ENCODE results near the gene KLHL10. TPM values are rescaled to one million over a fixed set of nuclear protein-coding genes. Genes with fewer than 3 reads are reported as not detected.
"Not testable (repeated sequence)": the region's sequence is repeated elsewhere in the genome, so short reads cannot be mapped to it uniquely, and the experiment has no call there.

The KLHL10 gene
- total RNA-seq, 1 donor from 2014 or later = not detected

DNA sequence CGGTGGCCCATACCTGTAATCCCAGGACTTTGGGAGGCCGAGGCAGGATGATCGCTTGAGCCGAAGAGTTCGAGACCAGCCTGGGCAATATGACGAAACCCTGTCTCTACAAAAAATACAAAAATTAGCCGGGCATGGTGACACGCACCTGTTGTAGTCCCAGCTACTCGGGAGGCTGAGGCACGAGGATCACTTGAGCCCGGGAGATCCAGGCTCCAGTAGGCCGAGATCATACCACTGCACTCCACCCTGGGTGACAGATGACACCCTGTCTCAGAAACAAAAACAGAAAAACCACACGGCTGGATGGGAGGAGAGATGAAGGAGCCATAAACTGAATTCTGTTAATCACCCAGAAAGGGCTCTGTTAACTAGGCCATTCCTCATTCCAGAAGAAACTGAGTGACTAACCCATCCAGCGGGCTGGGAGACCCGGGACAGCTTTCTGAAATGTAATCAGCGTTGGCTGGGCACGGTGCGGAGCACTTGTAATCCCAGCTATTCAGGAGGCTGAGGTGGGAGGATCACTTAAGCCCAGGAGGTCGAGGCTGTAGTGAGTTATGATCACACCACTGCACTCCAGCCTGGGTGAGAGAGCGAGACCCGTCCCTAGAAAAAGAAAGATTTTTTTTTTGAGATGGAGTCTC, 952 bp upstream of the KLHL10 start:
- intact Hi-C loops (cut with DNase I) = no loop called here
- no peak for DNase-seq (ENCODE audit: missing footprints)
- ATAC-seq = no peak

DNA sequence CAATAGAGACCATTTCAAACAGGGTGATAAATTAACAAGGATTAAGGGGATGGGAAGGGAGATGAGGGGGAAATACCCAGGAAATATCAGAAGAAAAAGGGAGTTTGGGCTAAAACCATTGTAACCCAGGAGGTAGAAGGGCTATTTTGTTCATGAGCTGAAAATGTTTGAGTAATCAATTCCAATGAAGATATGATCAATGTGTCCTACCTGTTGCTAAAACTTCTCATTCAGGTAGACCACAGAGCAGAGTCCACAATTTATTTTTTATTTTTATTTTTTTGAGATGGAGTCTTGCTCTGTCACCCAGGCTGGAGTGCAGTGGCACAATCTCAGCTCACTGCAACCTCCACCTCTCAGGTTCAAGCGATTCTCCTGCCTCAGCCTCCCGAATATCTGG, 1.8 kb downstream of the KLHL10 start:
- intact Hi-C loops (cut with DNase I) = not testable (repeated sequence)

DNA sequence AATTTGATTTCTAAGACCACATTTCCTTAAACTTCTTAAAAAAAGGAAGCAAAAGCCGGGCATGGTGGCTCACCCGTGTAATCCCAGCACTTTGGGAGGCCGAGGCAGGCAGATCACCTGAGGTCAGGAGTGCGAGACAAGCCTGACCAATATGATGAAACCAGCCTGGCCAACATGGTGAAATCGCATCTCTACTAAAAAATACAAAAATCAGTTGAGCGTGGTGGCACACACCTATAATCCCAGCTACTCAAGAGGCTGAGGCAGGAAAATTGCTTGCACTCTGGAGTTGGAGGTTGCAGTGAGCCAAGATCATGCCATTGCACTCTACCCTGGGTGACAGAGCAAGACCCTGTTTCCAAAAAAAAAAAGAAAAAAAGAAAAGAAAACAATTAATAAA, 3.2 kb downstream of the KLHL10 start:
- DNase-seq (ENCODE audit: missing footprints); ATAC-seq; intact Hi-C loops (cut with DNase I): not testable (repeated sequence)

More for the DNA sequence above, 1.8 kb downstream of the KLHL10 start:
- DNase-seq (ENCODE audit: missing footprints); ATAC-seq: not testable (repeated sequence)

DNA sequence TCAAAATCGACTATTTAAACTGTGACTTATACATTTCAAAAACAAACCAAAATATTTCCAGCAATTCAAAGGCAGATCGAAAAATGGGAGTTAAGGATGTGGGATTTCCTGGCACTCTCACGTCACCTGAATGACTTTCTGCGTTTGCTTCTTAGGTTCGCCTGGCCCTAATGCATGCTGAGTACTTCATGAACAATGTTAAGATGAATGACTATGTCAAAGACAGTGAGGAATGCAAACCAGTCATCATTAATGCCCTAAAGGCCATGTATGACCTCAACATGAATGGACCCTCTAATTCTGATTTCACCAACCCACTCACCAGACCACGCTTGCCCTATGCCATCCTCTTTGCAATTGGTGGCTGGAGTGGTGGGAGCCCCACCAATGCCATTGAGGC, 7.3 kb downstream of the KLHL10 start:
- intact Hi-C loops (cut with DNase I) = no loop called here
- DNase-seq (ENCODE audit: missing footprints) (no peak), ATAC-seq (no peak)

DNA sequence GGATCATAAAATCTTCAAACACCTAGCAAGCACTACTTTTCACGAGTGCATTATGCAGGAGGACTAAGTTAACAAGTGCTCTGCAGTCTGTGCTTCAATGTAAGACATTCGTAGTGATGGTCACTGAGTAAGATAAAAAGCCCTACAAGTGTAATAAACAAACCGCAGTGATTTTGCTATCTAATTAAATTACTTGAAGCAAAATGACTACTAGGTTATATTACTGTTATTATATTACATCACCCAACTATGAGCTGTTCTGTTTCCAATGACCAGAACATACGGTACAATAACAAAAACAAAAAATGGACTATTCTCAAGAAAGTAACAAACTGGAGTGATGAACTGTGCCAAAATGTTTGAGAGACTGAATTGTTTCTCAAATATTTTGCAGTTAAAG, 11.2 kb downstream of the KLHL10 start:
- intact Hi-C loops (cut with DNase I) = no loop called here
- no peak for DNase-seq (ENCODE audit: missing footprints)
- ATAC-seq = no peak

DNA sequence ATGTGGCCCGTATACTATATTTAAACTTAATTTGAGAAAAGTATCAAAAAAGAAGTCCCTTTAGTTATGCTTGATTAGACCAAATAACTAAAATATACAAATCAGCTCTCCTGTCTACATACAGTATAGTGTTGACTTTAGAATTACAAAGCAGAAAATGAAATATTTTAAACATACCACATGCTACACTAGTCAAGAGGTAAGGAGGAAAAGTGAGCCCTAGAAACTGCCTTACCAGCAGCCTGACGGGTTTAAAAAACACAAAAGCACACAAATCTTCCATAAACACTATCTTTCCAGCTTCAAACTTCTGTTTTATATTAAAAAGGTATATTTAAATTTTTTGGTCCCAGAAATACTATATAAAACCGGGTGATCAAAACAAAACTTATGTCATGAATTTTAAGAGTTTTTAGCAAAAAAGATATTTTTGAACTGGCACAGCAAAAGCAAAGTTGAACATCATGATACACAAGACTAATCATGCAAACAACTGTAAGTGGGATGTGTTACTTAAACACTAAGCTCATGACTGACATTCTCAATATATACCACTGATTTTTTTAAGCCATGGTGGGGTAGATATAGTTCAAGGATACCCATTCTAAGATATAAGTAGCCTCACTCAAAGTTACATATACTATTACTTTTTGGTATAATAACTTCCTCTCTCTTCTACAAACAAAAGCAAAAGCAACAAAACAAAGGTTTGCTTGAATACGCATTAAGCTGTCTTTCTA, 11.8 kb downstream of the KLHL10 start:
- intact Hi-C loops (cut with DNase I) = no loop called here
- DNase-seq (ENCODE audit: missing footprints) = no peak
- no peak for ATAC-seq

DNA sequence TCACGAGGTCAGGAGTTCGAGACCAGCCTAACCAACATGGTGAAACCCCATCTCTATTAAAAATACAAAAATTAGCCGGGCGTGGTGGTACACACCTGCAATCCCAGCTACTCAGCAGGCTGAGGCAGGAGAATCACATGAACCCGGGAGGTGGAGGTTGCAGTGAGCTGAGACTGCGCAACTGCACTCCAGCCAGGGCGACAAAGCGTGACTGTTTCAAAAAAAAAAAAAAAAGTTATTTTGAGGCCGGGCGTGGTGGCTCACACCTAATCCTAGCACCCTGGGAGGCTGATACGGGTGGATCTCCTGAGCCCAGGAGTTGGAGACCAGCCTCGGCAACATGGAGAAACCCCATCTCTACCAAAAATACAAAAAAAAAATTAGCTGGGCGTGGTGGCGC, 13.8 kb downstream of the KLHL10 start:
- ATAC-seq; intact Hi-C loops (cut with DNase I); DNase-seq (ENCODE audit: missing footprints): not testable (repeated sequence)

DNA sequence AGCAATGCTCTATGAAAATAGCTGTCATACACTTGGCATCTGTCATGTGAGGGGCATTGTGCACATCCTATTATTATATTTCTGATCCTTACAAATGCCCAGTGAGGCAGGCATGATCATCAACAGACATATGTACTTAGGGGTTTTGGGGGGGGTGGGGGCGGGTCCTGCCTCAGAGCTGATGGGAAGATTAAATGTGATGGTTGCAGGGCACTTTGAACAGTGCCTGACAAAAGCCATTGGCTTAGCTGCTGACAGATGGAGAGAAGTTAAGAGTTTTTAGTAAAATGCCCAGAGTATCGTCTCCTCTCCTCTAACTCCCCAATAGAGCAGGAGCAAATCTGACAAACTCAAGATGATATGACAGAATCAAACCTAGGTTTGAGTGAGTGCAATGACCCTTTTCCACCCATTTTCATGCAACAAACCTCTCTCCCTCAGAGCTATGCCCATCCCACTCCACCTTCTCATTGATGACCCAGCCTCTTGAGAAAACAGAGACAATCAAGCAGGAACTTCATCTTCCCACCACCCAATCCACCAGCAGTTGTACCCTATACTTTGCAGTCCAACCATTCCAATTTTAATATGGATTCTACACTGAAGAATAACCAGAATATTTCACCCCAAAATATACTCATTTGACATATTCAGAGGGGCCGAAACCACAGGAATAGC, 22.8 kb downstream of the KLHL10 start:
- intact Hi-C loops (cut with DNase I) = no loop called here
- no peak for DNase-seq (ENCODE audit: missing footprints)

DNA sequence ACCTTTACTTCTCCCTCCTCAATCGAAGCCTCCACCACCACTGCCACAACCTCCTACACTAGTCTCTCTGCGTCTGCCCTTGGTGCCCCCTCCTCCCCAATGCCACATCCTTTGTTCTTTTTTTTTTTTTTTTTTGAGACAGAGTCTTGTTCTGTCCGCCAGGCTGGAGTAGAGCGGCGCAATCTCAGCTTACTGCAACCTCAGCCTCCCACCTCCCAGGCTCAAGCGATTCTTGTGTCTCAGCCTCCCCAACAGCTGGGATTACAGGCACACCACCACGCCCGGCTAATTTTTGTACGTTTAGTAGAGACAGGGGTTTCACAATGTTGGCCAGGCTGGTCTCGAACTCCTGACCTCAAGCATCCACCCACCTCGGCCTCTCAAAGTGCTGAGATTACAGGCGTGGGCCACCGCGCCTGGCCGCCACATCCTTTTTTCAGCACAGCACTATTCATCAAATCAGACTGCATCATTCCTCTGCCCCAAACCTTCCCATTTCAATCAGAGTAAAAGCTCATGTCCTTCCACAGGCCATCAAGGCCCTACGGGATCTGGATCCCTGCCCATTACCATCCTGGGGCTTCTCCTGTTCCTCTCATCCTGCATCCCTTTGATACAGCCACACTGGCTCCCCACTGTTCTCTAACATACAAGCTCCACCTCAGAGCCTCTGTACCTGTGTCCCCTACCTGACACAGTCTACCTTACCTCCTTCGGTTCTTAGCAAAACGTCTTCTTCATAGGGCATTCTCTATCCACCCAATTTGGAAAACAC, 25.6 kb downstream of the KLHL10 start:
- DNase-seq (ENCODE audit: missing footprints) = no peak
- ATAC-seq = no peak
- intact Hi-C loops (cut with DNase I) = no loop called here

More for the DNA sequence above, 22.8 kb downstream of the KLHL10 start:
- ATAC-seq = no peak

DNA sequence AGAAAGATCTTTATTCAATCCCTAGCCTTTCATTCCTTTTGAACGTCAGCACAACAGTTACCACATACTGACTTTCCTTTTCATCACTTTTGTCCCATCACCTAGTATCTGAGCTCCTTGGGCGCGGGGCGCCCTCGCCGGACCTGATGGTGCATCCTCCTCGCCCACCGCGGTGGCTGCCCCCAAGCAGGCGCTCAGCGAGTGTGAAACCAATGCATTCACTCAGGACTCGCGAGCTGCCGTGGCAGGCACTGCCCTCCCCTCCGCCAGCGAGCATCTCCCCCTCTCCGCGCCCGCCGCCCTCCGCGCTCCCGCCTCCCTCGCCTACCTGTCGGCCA, 26.8 kb downstream of the KLHL10 start:
- DNase-seq (ENCODE audit: missing footprints) (no peak), ATAC-seq (peak; percentile 24)
- intact Hi-C loops (cut with DNase I) = no loop called here

DNA sequence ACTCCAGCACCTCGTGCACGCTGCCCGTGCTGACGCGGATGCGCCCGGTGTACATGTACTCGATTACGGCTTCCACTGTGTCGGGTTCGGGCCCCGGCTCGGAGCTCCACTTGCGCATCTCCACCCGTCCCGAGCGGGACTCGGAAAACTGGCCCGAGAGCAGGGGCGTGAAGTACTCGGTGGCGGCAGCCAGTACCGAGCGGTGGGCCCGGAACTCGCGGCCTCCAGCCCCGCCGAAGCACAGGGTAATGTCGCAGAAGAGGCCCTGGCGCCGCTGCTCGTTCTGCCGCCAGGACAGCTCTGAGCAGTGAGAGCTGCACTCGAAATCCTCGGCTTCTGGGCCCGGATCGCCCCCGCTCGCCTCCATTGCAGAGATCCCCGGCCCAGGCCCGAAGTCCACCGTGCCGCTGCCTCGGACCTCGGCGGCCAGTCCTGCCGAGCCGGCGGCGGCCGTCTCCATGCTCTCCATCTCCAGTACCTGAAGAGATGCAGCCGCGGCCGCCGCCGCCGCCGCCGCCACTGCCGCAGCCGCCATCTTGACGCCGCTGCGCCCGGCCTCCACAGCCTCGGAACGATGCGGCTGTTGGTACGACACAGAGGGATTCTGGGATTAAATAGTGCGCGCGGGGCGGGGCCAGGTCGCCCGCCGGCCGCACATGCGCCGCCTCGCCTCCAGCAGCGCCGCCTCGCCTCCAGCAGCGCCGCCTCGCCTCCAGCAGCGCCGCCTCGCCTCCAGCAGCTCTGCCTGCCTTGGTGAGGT, 27.4 kb downstream of the KLHL10 start, which contains the start of gene KLHL11:
TSS of gene KLHL11 (minus strand) at position 588 of the 760 bp plus-strand sequence. CDS start at position 535, 53 bp downstream.
- intact Hi-C loops (cut with DNase I) = no loop called here
- DNase-seq (ENCODE audit: missing footprints) = peak; percentile 94

DNA sequence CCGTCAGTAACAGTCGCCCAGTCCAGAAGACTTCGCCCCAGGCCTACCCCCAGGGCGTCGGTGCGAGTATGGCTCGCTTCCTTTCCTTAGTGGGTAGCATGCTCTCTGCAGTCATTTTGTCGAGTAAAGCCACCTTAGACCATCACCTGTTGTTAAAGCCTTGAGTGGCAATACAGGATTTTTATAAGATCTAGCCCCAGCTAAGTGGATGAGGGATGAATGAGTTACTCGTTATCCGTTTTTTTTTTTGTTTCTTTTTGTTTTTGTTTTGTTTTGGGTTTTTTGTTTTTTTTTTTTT, 27.9 kb downstream of the KLHL10 start:
- ATAC-seq = no peak
- intact Hi-C loops (cut with DNase I) = no loop called here
- no peak for DNase-seq (ENCODE audit: missing footprints)

More for the DNA sequence above, 27.4 kb downstream of the KLHL10 start, which contains the start of gene KLHL11:
- ATAC-seq = peak; percentile 99

DNA sequence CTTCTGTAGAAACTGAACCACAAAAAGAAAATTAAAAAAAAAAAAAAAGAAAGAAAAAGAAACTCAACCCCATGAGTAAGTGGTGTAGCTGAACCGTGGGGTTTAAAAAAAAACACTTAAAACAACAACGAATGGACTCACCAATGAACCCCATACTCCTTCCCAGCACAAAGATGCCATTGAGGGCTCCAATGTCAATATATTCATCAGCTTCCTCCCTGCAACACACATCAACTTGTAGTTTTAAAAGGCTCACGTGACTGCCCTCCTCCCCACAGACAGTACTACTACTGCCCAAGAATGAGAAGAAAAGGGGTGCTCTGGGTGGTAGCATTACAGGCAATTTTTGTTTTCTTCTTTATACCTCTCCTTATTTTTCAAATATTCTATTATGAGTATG, 30.9 kb downstream of the KLHL10 start:
- no peak for ATAC-seq
- intact Hi-C loops (cut with DNase I) = no loop called here
- no peak for DNase-seq (ENCODE audit: missing footprints)

DNA sequence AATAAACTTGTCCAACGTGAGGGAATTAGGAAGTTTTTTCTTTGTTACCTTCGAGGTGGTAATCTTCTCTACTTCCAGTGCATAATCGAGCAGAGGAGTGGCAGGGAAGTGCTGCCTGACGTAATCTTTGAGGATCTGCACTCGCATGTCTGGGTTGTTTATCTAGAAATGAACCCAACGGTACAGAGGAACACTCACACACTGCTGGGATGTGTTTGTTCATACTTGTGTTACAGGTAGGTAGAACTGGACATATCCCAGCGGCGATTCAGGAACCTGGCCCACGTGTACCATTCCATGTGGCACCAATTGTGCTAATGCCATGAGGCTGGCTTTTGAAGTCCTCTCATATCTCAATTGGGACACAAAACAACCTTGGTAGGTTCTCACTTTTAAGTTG, 31.8 kb downstream of the KLHL10 start:
- ATAC-seq (no peak), DNase-seq (ENCODE audit: missing footprints) (no peak)
- intact Hi-C loops (cut with DNase I) = no loop called here

DNA sequence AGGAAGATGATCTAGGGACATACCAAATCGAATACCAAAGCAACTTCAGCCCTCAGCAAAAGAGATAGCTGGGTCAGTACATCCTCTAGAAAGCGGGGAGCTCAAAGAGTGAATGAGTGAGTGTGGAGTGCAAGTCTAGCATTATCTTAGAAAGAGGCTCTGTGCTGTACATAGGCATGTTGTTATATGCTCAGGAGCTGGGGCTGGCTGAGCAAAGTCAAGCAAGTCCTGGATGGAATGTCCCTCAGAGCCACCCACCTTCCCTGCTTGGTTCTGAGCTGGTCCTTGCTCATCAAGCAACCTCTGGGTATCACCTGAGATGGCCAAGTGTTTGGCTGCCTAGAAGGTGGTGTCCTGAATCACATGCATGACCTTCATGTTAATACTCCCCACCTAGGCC, 32.5 kb downstream of the KLHL10 start:
- intact Hi-C loops (cut with DNase I) = no loop called here
- DNase-seq (ENCODE audit: missing footprints) (no peak), ATAC-seq (no peak)

DNA sequence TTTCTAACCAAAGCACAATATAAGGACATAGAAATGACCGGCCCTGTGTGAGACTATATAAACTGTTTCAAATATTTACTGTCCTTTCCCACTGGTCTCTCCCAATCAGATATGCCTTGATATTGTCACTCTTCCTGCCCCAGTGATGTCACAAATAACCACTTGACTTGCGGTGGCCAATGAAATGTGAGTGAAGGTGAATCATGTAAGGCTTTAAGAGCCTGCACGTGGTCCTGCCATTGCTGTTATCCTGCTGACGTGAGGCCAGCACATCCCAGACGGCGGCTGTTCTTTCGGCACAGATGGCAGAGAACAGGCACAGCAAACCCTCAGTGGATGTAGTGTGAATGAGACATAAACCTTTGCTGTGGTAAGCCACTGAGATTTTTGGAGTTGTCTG, 33.0 kb downstream of the KLHL10 start:
- DNase-seq (ENCODE audit: missing footprints) = no peak
- ATAC-seq = no peak
- intact Hi-C loops (cut with DNase I) = no loop called here

DNA sequence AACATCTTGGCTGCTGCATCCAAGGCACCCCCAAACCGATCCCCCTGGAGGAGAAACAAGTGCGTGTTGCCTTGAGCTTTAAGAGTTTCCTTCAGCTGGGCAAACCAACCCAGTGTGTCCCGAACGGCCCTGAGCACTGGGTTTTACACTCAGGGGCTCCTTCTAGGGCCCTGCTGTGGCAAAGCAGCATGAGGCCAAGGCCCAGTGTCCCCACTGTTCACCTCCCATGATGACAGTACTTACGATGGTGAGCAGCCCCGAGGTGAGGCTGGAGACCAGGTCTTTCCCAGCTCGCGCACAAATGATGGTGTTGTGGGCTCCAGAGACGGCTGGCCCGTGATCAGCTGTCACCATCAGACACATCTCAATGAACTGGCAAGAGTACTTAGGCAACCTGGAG, 34.2 kb downstream of the KLHL10 start:
- intact Hi-C loops (cut with DNase I) = no loop called here
- ATAC-seq = no peak
- DNase-seq (ENCODE audit: missing footprints) = no peak

DNA sequence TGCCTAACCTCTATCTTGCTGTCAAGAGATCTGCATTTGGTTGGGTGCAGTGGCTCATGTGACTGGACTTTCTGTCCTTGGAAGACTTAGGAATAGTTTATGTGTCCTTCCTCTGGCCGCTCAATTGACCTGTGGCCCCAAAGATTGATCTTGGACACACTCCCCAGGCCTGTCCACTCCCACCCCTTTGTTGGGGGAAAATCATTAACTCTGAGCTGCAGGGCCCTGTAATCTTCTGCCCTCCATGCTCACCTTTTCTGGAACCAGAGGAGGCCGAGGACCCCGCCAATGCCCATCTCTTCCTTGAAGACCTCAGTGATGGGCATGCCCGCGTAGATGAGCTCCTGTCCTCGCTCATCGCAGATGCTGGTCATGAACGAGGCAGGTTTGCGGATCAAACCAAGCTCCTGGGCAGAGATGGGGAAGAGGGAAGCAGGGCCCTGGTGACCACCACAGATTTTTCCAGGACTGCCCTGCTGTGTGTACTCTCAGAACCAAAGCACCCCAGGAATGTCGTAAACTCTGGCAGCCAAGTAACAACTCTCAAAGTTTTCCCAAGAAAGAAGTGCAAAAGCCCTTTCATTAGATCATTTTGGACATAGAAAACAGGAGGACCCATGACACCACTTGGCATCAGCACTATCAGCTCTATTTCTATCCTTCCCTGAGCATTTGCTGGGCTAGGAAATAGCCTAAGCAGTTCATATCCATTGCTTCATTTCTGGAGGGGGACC, 36.1 kb downstream of the KLHL10 start:
- intact Hi-C loops (cut with DNase I) = no loop called here
- no peak for ATAC-seq
- no peak for DNase-seq (ENCODE audit: missing footprints)

Data from Right ventricle myocardium inferior (tissue), 1 donor.